Right ventricle myocardium inferior (tissue), 1 donor: ENCODE measurements around the gene LIX1L. TPM values are rescaled to one million over a fixed set of nuclear protein-coding genes. Genes with fewer than 3 reads are reported as not detected.

Experiments used
- ATAC-seq: fragments of 200-7000 bp; cut with Tn5 transposase; one replicate; pipeline ENCODE4 v1.9.1; 2020; ENCODE audit warnings: mild to moderate bottlenecking, moderate library complexity
- DNase-seq: peaks from one replicate; pipeline ENCODE4 v3.0.0; 2021; ENCODE audit errors: missing footprints
- intact Hi-C: fragments of 100-400 bp; cut with DNase I; formaldehyde crosslinking; loops from one replicate; pipeline ENCODE4 v1.11.0; 2022
- total RNA-seq: library from RNA; stranded (reverse); fragmentation: NEBNext Ultra II Directional; extraction: Animal tissue kit (Norgen Biotek cat#: 25700); gene quantifications from one replicate; pipeline ENCODE4 v1.2.1, GENCODE V29; 2021
- donor health status: DM: no; HTN: yes; CAD: no; lungs with severe emphysema.

The LIX1L gene
- total RNA-seq, 1 donor from 2014 or later = 25.8 TPM

- DNase-seq = no peak
- ATAC-seq = no peak
- intact Hi-C loops = no loop called here
Measured at GRCh38 chr1:145987926-145988325, 30.1 kb upstream of the LIX1L start.

- DNase-seq (no peak), ATAC-seq (no peak)
- intact Hi-C loops = loop anchor here (1.0 kb wide), 1 partner anchor 8 kb away; no protein-coding TSS in a partner anchor
Measured at GRCh38 chr1:145986551-145986950, 28.7 kb upstream of the LIX1L start.

GRCh38 chr1:145985502-145986439 lies 28.0 kb upstream of the LIX1L start:
- intact Hi-C loops = loop anchor here (1.0 kb wide), 1 partner anchor 9 kb away; no protein-coding TSS in a partner anchor
- ATAC-seq (peak; percentile 45), DNase-seq (peak; percentile 83)

- DNase-seq = no peak
- no peak for ATAC-seq
- intact Hi-C loops = no loop called here
Measured at GRCh38 chr1:145985129-145985501, 27.3 kb upstream of the LIX1L start.

- ATAC-seq (no peak), DNase-seq (no peak)
- intact Hi-C loops = no loop called here
Measured at GRCh38 chr1:145983960-145984830, 26.4 kb upstream of the LIX1L start.

GRCh38 chr1:145983206-145983675 lies 25.4 kb upstream of the LIX1L start:
- intact Hi-C loops = no loop called here
- ATAC-seq = no peak
- DNase-seq = no peak

- DNase-seq (no peak), ATAC-seq (no peak)
- intact Hi-C loops = no loop called here
Measured at GRCh38 chr1:145982010-145982723, 24.4 kb upstream of the LIX1L start.

GRCh38 chr1:145980457-145980994 lies 22.7 kb upstream of the LIX1L start:
- intact Hi-C loops = no loop called here
- ATAC-seq = peak; percentile 38
- DNase-seq = no peak

- intact Hi-C loops = loop anchor here (1.0 kb wide), 1 partner anchor 19 kb away; no protein-coding TSS in a partner anchor
- ATAC-seq (no peak), DNase-seq (no peak)
Measured at GRCh38 chr1:145979746-145980456, 22.1 kb upstream of the LIX1L start.

- ATAC-seq = peak; percentile 94
- intact Hi-C loops = loop anchor here (1.0 kb wide), 1 partner anchor 20 kb away; no protein-coding TSS in a partner anchor
- peak; percentile 95 for DNase-seq
Measured at GRCh38 chr1:145978854-145979745, 21.3 kb upstream of the LIX1L start.

GRCh38 chr1:145978471-145978853 lies 20.6 kb upstream of the LIX1L start:
- intact Hi-C loops = no loop called here
- no peak for ATAC-seq
- no peak for DNase-seq

GRCh38 chr1:145977486-145978470 lies 20.0 kb upstream of the LIX1L start:
- intact Hi-C loops = loop anchor here (1.0 kb wide), 1 partner anchor 36 kb away; no protein-coding TSS in a partner anchor
- DNase-seq = no peak
- peak; percentile 32 for ATAC-seq

- ATAC-seq = no peak
- intact Hi-C loops = loop anchor here (1.0 kb wide), 1 partner anchor 36 kb away; no protein-coding TSS in a partner anchor
- no peak for DNase-seq
Measured at GRCh38 chr1:145977016-145977415, 19.2 kb upstream of the LIX1L start.

GRCh38 chr1:145975216-145975615 lies 17.4 kb upstream of the LIX1L start:
- DNase-seq (no peak), ATAC-seq (no peak)
- intact Hi-C loops = no loop called here

- DNase-seq (no peak), ATAC-seq (no peak)
- intact Hi-C loops = no loop called here
Measured at GRCh38 chr1:145974721-145975120, 16.9 kb upstream of the LIX1L start.

GRCh38 chr1:145972580-145972979 lies 14.8 kb upstream of the LIX1L start:
- ATAC-seq = no peak
- no peak for DNase-seq
- intact Hi-C loops = no loop called here
